GM23338 (cell line): ENCODE data around the gene MRGPRG.
"Not testable (repeated sequence)": the region's sequence is repeated elsewhere in the genome, so short reads cannot be mapped to it uniquely, and the experiment has no call there.

Experiments used
- CTCF ChIP-seq, 2 experiments: fragments of 200-600 bp in 1 of 2; sonication (generic) in 1 of 2; conservative IDR thresholded peaks; 2 replicates each; pipeline versions ENCODE4 v1.5.1 to v1.6.1; 2016 to 2017; ENCODE audit warnings: antibody characterized with exemption in 2 of 2, low read depth in 2 of 2, mild to moderate bottlenecking in 2 of 2, moderate library complexity in 1 of 2
- ZNF114 ChIP-seq: fragments of 250-450 bp; sonication (Bioruptor Pico); IDR thresholded peaks from 2 replicates; pipeline ENCODE4 v1.5.0; 2020; ENCODE audit warnings: mild to moderate bottlenecking, moderate library complexity

- TF ChIP-seq CTCF (conservative IDR thresholded peaks at IDR 0.05; ENCODE audit: low read depth in 2 of 2); ZNF114 (CRISPR knock-in tag): not testable (repeated sequence)
Observed at GRCh38 chr11:3261831-3262230, 43.2 kb upstream of the MRGPRG start.
